Natural killer cell (primary cell): ENCODE results near the gene TIMM10B. TPM values are rescaled to one million over a fixed set of nuclear protein-coding genes. Genes with fewer than 3 reads are reported as not detected.

Source experiments
- ATAC-seq, 3 donors: fragments of 150-1000 bp in 2 of 3; fragments of 200-7000 bp in 1 of 3; cut with Tn5 transposase; 1 replicate in 1 of 3; 2 replicates in 2 of 3; pipeline ENCODE4 v1.10.0; 2021; ENCODE audit warnings: mild to moderate bottlenecking in 2 of 3, moderate library complexity in 2 of 3
- DNase-seq, 2 donors: peaks; one replicate each; pipeline versions ENCODE4 v3.0.0 to v3.0.0-alpha.2; 2013 to 2021; ENCODE audit warnings: mixed read lengths in 1 of 2
- H3K27ac ChIP-seq: one replicate; pipeline ENCODE4 v1.5.1; 2013; ENCODE audit warnings: mild to moderate bottlenecking, low read length
- H3K27me3 ChIP-seq: one replicate; pipeline ENCODE4 v1.6.1; 2013; ENCODE audit warnings: low read length; ENCODE audit not compliant: control insufficient read depth, insufficient read depth
- H3K36me3 ChIP-seq: one replicate; pipeline ENCODE4 v1.6.1; 2013; ENCODE audit warnings: low read length; ENCODE audit not compliant: control insufficient read depth, insufficient read depth
- H3K4me1 ChIP-seq: one replicate; pipeline ENCODE4 v1.6.1; 2013; ENCODE audit warnings: low read length; ENCODE audit not compliant: control insufficient read depth, insufficient read depth
- H3K4me3 ChIP-seq: one replicate; pipeline ENCODE4 v1.5.1; 2013; ENCODE audit warnings: low read length
- H3K9me3 ChIP-seq: one replicate; pipeline ENCODE4 v1.6.1; 2013; ENCODE audit warnings: low read length; ENCODE audit not compliant: control insufficient read depth, insufficient read depth
- H3K27ac Mint-ChIP-seq, 2 donors: one replicate each; pipeline ENCODE4 v1.8.0; 2022; ENCODE audit warnings: mild to moderate bottlenecking in 2 of 2, mixed read lengths in 2 of 2, moderate library complexity in 1 of 2
- H3K27me3 Mint-ChIP-seq, 2 donors: one replicate each; pipeline ENCODE4 v1.8.0; 2022; ENCODE audit warnings: low read depth in 2 of 2, mixed read lengths in 2 of 2
- H3K36me3 Mint-ChIP-seq: one replicate; pipeline ENCODE4 v1.8.0; 2022; ENCODE audit warnings: mixed read lengths
- H3K4me1 Mint-ChIP-seq, 2 donors: one replicate each; pipeline ENCODE4 v1.8.0; 2022; ENCODE audit warnings: mixed read lengths in 2 of 2
- H3K4me3 Mint-ChIP-seq: one replicate; pipeline ENCODE4 v1.8.0; 2022; ENCODE audit warnings: mild to moderate bottlenecking, moderate library complexity, mixed read lengths
- H3K9me3 Mint-ChIP-seq, 2 donors: one replicate each; pipeline ENCODE4 v1.8.0; 2022; ENCODE audit warnings: mixed read lengths in 2 of 2
- CTCF ChIP-seq: fragments of 200-600 bp; IDR thresholded peaks from one replicate; pipeline ENCODE4 v1.8.0; 2022; ENCODE audit warnings: antibody characterized with exemption
- WGBS: methylation state at CpG from one replicate; pipeline ENCODE4 v1.1.7; 2013; ENCODE audit warnings: missing lambda C conversion rate; ENCODE audit not compliant: insufficient coverage; 5-methylcytosine and 5-hydroxymethylcytosine counted together
- intact Hi-C: fragments of 100-400 bp; cut with micrococcal nuclease; formaldehyde crosslinking; loops from one replicate; pipeline ENCODE4 v1.14.2; 2022
- total RNA-seq, 4 donors: library from RNA; stranded (reverse); fragments of 120-200 nt in 1 of 4; gene quantifications; one replicate each; pipeline versions ENCODE4 v1.2.3 to v1.2.4, GENCODE V29; 2013 to 2022

Gene TIMM10B
- total RNA-seq, 3 donors from 2014 or later (not counting 1 experiment from before 2014, with no cell fraction given), result 69.6 to 92.8 (median 71.4) TPM

GRCh38 chr11:6437423-6437822 is 43.9 kb upstream of the TIMM10B start:
- DNase-seq (no peak), ATAC-seq (no peak)
- Mint-ChIP-seq H3K9me3 (no peaks in the 10 kb centered on the region), H3K27me3 (no peaks in the 10 kb centered on the region), H3K4me1 (no peaks in the 10 kb centered on the region), H3K27ac (no peak overlapping the region), H3K4me3 (no peak overlapping the region), H3K36me3 (no peaks in the 10 kb centered on the region)
- Histone ChIP-seq H3K4me3 (no peak overlapping the region), H3K27ac (no peak overlapping the region), H3K27me3 (no peaks in the 10 kb centered on the region), H3K36me3 (no peaks in the 10 kb centered on the region), H3K4me1 (peaks cover 17% of the 10 kb centered on the region), H3K9me3 (no peaks in the 10 kb centered on the region)
- intact Hi-C loops, result no loop called here
- 93% methylated on average over 12 of the region's 12 CpGs for WGBS
- TF ChIP-seq CTCF, result no peak

GRCh38 chr11:6437993-6438392 is 43.3 kb upstream of the TIMM10B start:
- Mint-ChIP-seq H3K27me3 (no peaks in the 10 kb centered on the region), H3K9me3 (no peaks in the 10 kb centered on the region), H3K36me3 (no peaks in the 10 kb centered on the region), H3K27ac (no peak overlapping the region), H3K4me3 (no peak overlapping the region), H3K4me1 (no peaks in the 10 kb centered on the region)
- Histone ChIP-seq H3K36me3 (no peaks in the 10 kb centered on the region), H3K4me3 (no peak overlapping the region), H3K9me3 (no peaks in the 10 kb centered on the region), H3K4me1 (peaks cover 17% of the 10 kb centered on the region), H3K27me3 (no peaks in the 10 kb centered on the region), H3K27ac (no peak overlapping the region)
- peak; percentile 24 to 71 (median 33) for ATAC-seq
- intact Hi-C loops, result no loop called here
- WGBS, result 33% methylated on average over 3 of the region's 3 CpGs
- no peak for TF ChIP-seq CTCF
- peak in 1 of 2 donors; percentile 34 for DNase-seq

GRCh38 chr11:6438979-6439571 is 42.2 kb upstream of the TIMM10B start:
- Histone ChIP-seq H3K27ac (no peak overlapping the region), H3K27me3 (no peaks in the 10 kb centered on the region), H3K4me1 (peaks cover 17% of the 10 kb centered on the region), H3K4me3 (no peak overlapping the region), H3K36me3 (no peaks in the 10 kb centered on the region), H3K9me3 (no peaks in the 10 kb centered on the region)
- Mint-ChIP-seq H3K27ac (no peak overlapping the region), H3K9me3 (no peaks in the 10 kb centered on the region), H3K4me3 (no peak overlapping the region), H3K36me3 (no peaks in the 10 kb centered on the region), H3K27me3 (no peaks in the 10 kb centered on the region), H3K4me1 (no peaks in the 10 kb centered on the region)
- intact Hi-C loops, result no loop called here
- TF ChIP-seq CTCF, result no peak
- peak in 2 of 3 donors; percentile 31 to 50 for ATAC-seq
- peak in 1 of 2 donors; percentile 70 for DNase-seq
- 10% methylated on average over 1 of the region's 1 CpG for WGBS

- Mint-ChIP-seq H3K36me3 (no peaks in the 10 kb centered on the region), H3K4me1 (no peaks in the 10 kb centered on the region), H3K27me3 (no peaks in the 10 kb centered on the region), H3K9me3 (no peaks in the 10 kb centered on the region), H3K27ac (no peak within 1 kb of the TSS), H3K4me3 (no peak within 1 kb of the TSS)
- no peaks in the 10 kb centered on the region for H3K9me3 ChIP-seq
- WGBS, result 96% methylated on average over 3 of the region's 3 CpGs
- H3K4me1 ChIP-seq, result peaks cover 17% of the 10 kb centered on the region
- no peak for TF ChIP-seq CTCF
- H3K27me3 ChIP-seq, result no peaks in the 10 kb centered on the region
- no peak within 1 kb of the TSS for H3K4me3 ChIP-seq
- no peak within 1 kb of the TSS for H3K27ac ChIP-seq
- ATAC-seq (no peak), DNase-seq (no peak)
- intact Hi-C loops, result no loop called here
- no peaks in the 10 kb centered on the region for H3K36me3 ChIP-seq
These were observed 40.4 kb upstream of the TIMM10B start, which contains the start of gene HPX for GRCh38 chr11:6440906-6441358. Gene HPX, minus strand, starts transcription at chr11:6440987. Its CDS starts 24 bp downstream, at chr11:6440963.
